Keratinocyte (primary cell): ENCODE measurements around the gene IRX4. TPM values are rescaled to one million over a fixed set of nuclear protein-coding genes. Genes with fewer than 3 reads are reported as not detected.

Experiments
- DNase-seq: peaks from one replicate; pipeline ENCODE4 v3.0.0-alpha.2; 2011; ENCODE audit warnings: low read depth, missing footprints, low spot score
- FAIRE-seq: peaks from 2 replicates; lab custom pipeline; 2011; peaks lifted over from hg19 to GRCh38; lab: Jason Lieb, UNC
- H2AFZ ChIP-seq: 2 replicates; pipeline ENCODE4 v1.6.0; 2012; ENCODE audit warnings: low read length, control low read depth, inconsistent platforms; ENCODE audit not compliant: control insufficient read depth
- H3K27ac ChIP-seq: 2 replicates; pipeline ENCODE4 v1.5.1; 2011; ENCODE audit warnings: low read length; ENCODE audit not compliant: control insufficient read depth, insufficient read depth
- H3K27me3 ChIP-seq: 3 replicates; pipeline ENCODE4 v1.6.0; 2011; ENCODE audit warnings: low read length; ENCODE audit not compliant: control insufficient read depth, insufficient read depth; ENCODE audit errors: extremely low read depth
- H3K36me3 ChIP-seq, 2 experiments: 2 replicates in 1 of 2; 3 replicates in 1 of 2; pipeline ENCODE4 v1.5.1; 2011; ENCODE audit warnings: low read length in 2 of 2, mild to moderate bottlenecking in 1 of 2; ENCODE audit not compliant: control insufficient read depth in 2 of 2, insufficient read depth in 2 of 2; ENCODE audit errors: extremely low read depth in 1 of 2
- H3K4me1 ChIP-seq: 3 replicates; pipeline ENCODE4 v1.5.1; 2011; ENCODE audit warnings: low read length; ENCODE audit not compliant: control insufficient read depth, insufficient read depth; ENCODE audit errors: extremely low read depth
- H3K4me2 ChIP-seq: 3 replicates; pipeline ENCODE4 v1.6.0; 2011; ENCODE audit warnings: low read depth, low read length; ENCODE audit not compliant: control insufficient read depth, insufficient read depth; ENCODE audit errors: extremely low read depth
- H3K4me3 ChIP-seq, 3 experiments: fragments of 200-600 bp in 1 of 3; sonication (generic) in 1 of 3; 2 replicates in 2 of 3; 3 replicates in 1 of 3; pipeline ENCODE4 v1.5.1; 2011 to 2016; ENCODE audit warnings: low read length in 3 of 3, mild to moderate bottlenecking in 3 of 3, control low read depth in 2 of 3, inconsistent platforms in 1 of 3, low read depth in 1 of 3, mixed read lengths in 1 of 3, mixed run types in 1 of 3, moderate library complexity in 1 of 3; ENCODE audit not compliant: control insufficient read depth in 2 of 3, insufficient read depth in 2 of 3; ENCODE audit errors: extremely low read depth in 1 of 3
- H3K79me2 ChIP-seq: 2 replicates; pipeline ENCODE4 v1.6.0; 2012; ENCODE audit warnings: low read length; ENCODE audit not compliant: control insufficient read depth, insufficient read depth
- H3K9ac ChIP-seq: 3 replicates; pipeline ENCODE4 v1.6.0; 2011; ENCODE audit warnings: low read length; ENCODE audit not compliant: control insufficient read depth, insufficient read depth; ENCODE audit errors: extremely low read depth
- H3K9me1 ChIP-seq: 3 replicates; pipeline ENCODE4 v1.6.0; 2011; ENCODE audit warnings: low read length; ENCODE audit not compliant: control insufficient read depth, insufficient read depth; ENCODE audit errors: extremely low read depth
- H3K9me3 ChIP-seq: 2 replicates; pipeline ENCODE4 v1.5.1; 2012; ENCODE audit warnings: low read depth, low read length; ENCODE audit not compliant: control insufficient read depth
- H4K20me1 ChIP-seq: 3 replicates; pipeline ENCODE4 v1.6.0; 2011; ENCODE audit warnings: low read length; ENCODE audit not compliant: control insufficient read depth, insufficient read depth; ENCODE audit errors: extremely low read depth
- CTCF ChIP-seq, 3 experiments: IDR thresholded peaks in 1 of 3; conservative IDR thresholded peaks in 1 of 3; optimal IDR thresholded peaks in 1 of 3; 2 replicates in 2 of 3; 3 replicates in 1 of 3; pipeline versions ENCODE3 to v1.5.1; 2011; ENCODE audit warnings: low read length in 3 of 3, mild to moderate bottlenecking in 3 of 3, moderate library complexity in 2 of 3, control low read depth in 1 of 3, inconsistent platforms in 1 of 3; ENCODE audit not compliant: insufficient read depth in 2 of 3; ENCODE audit errors: extremely low read depth in 1 of 3
- EZH2 ChIP-seq: IDR thresholded peaks from one replicate; pipeline ENCODE4 v1.6.1; 2012; ENCODE audit warnings: inconsistent platforms, mild to moderate bottlenecking, low read length, moderate library complexity
- dilution Hi-C: fragments of 300-500 bp; cut with MboI; formaldehyde crosslinking; loops from one replicate; pipeline ENCODE4 v1.7.0; 2020; ENCODE audit warnings: low sequenced_read_pairs; ENCODE audit not compliant: extremely low pct_ligation_motif_present
- polyA plus RNA-seq, 5 experiments: library from polyadenylated mRNA; depleted of rRNA in 3 of 5; stranded (reverse) in 3 of 5; stranded (forward) in 1 of 5; unstranded in 1 of 5; fragments of >200 nt; gene quantifications; 1 replicate in 1 of 5; 2 replicates in 3 of 5; 3 replicates in 1 of 5; pipeline versions ENCODE4 v1.2.1 to v1.2.3, GENCODE V29; 2011 to 2012; ENCODE audit warnings: missing spikeins in 2 of 5, low read depth in 1 of 5, low replicate concordance in 1 of 5

The IRX4 gene
- polyA plus RNA-seq, 1 donor (not counting 4 experiments of a cell fraction or from before 2014, with no cell fraction given) = 18.2 TPM

DNA sequence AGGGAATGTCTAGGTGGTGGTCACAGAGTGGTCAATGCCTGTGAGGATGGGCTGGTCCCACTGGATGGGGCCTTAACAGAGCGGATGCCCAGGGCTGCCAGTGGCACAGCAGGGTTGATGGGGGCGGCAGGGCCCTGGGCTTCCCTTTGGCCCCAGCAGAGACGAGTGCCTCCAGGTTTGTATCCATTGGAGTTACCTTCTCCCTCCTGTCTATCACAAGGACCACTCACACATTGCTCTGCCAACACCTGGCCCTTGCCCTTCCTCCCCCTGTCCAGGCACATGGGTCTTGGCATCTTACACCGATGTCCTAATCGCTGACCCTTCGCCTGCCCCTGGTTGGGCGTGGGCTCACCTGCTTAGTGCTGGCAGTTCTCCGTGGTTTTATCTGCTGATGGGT, 26.2 kb upstream of the IRX4 start:
- no peaks in the 10 kb centered on the region for H3K4me1 ChIP-seq
- TF ChIP-seq EZH2 (no peak), CTCF (optimal IDR thresholded peaks at IDR 0.05 in 1 of 3, IDR thresholded peaks at IDR 0.05 in 1 of 3, conservative IDR thresholded peaks at IDR 0.05 in 1 of 3; ENCODE audit: extremely low read depth in 1 of 3, insufficient read depth in 2 of 3, low read length in 3 of 3) (no peak)
- no peak overlapping the region for H3K4me3 ChIP-seq
- no peaks in the 10 kb centered on the region for H3K9me3 ChIP-seq
- H3K9me1 ChIP-seq = no peaks in the 10 kb centered on the region
- H3K36me3 ChIP-seq = no peaks in the 10 kb centered on the region
- H3K27ac ChIP-seq = no peak overlapping the region
- no peaks in the 10 kb centered on the region for H4K20me1 ChIP-seq
- H2AFZ ChIP-seq = no peak overlapping the region
- DNase-seq (no peak), FAIRE-seq (no peak)
- H3K79me2 ChIP-seq = no peaks in the 10 kb centered on the region
- no peak overlapping the region for H3K9ac ChIP-seq
- no peak overlapping the region for H3K4me2 ChIP-seq
- H3K27me3 ChIP-seq = no peaks in the 10 kb centered on the region
- dilution Hi-C loops = no loop called here

GRCh38 chr5:1907616-1908015, 24.9 kb upstream of the IRX4 start:
- no peaks in the 10 kb centered on the region for H3K27me3 ChIP-seq
- dilution Hi-C loops = no loop called here
- no peak overlapping the region for H3K27ac ChIP-seq
- no peaks in the 10 kb centered on the region for H3K79me2 ChIP-seq
- no peak overlapping the region for H3K9ac ChIP-seq
- H3K36me3 ChIP-seq = no peaks in the 10 kb centered on the region
- no peak overlapping the region for H3K4me3 ChIP-seq
- DNase-seq = no peak
- no peaks in the 10 kb centered on the region for H3K4me1 ChIP-seq
- TF ChIP-seq EZH2 = no peak
- no peak for TF ChIP-seq CTCF (optimal IDR thresholded peaks at IDR 0.05 in 1 of 3, IDR thresholded peaks at IDR 0.05 in 1 of 3, conservative IDR thresholded peaks at IDR 0.05 in 1 of 3; ENCODE audit: extremely low read depth in 1 of 3, insufficient read depth in 2 of 3, low read length in 3 of 3)
- no peak overlapping the region for H2AFZ ChIP-seq
- FAIRE-seq = no peak
- H3K9me3 ChIP-seq = no peaks in the 10 kb centered on the region
- no peaks in the 10 kb centered on the region for H4K20me1 ChIP-seq
- no peak overlapping the region for H3K4me2 ChIP-seq
- no peaks in the 10 kb centered on the region for H3K9me1 ChIP-seq
